GM19240 (cell line): Measurements from ENCODE around the gene NPTXR.

Experiments
- DNase-seq: peaks from one replicate; pipeline ENCODE4 v3.0.0; 2011; ENCODE audit warnings: low spot score; ENCODE audit not compliant: insufficient read length

Gene NPTXR

GRCh38 chr22:38843657-38844314 lies at the start of gene NPTXR:
NPTXR (minus strand) TSS chr22:38844028.
- no peak for DNase-seq

GRCh38 chr22:38891256-38891655 lies 47.4 kb upstream of the NPTXR start:
- no peak for DNase-seq

GRCh38 chr22:38890377-38890776 lies 46.5 kb upstream of the NPTXR start:
- no peak for DNase-seq

- DNase-seq: no peak
Observed at GRCh38 chr22:38886333-38886732, 42.5 kb upstream of the NPTXR start.

GRCh38 chr22:38882972-38883622 lies 39.3 kb upstream of the NPTXR start:
- no peak for DNase-seq

- DNase-seq: no peak
Observed at GRCh38 chr22:38881997-38882879, 38.4 kb upstream of the NPTXR start.

GRCh38 chr22:38881464-38881871 lies 37.6 kb upstream of the NPTXR start:
- DNase-seq: no peak

GRCh38 chr22:38879961-38880360 lies 36.1 kb upstream of the NPTXR start:
- no peak for DNase-seq

GRCh38 chr22:38879108-38879729 lies 35.4 kb upstream of the NPTXR start:
- DNase-seq: no peak

GRCh38 chr22:38878001-38878400 lies 34.2 kb upstream of the NPTXR start:
- DNase-seq: no peak

- DNase-seq: no peak
Observed at GRCh38 chr22:38874529-38875222, 30.8 kb upstream of the NPTXR start.

- no peak for DNase-seq
Observed at GRCh38 chr22:38873469-38874411, 29.9 kb upstream of the NPTXR start.

- no peak for DNase-seq
Observed at GRCh38 chr22:38872831-38873248, 29.0 kb upstream of the NPTXR start.

- peak; percentile 91 for DNase-seq
Observed at GRCh38 chr22:38872172-38872830, 28.5 kb upstream of the NPTXR start, which contains the start of gene CBX6. CBX6 (minus strand) TSS chr22:38872216; CDS start chr22:38872190, 26 bp downstream.

- DNase-seq: no peak
Observed at GRCh38 chr22:38871360-38872171, 27.7 kb upstream of the NPTXR start.

- DNase-seq: no peak
Observed at GRCh38 chr22:38870791-38871359, 27.0 kb upstream of the NPTXR start.

- DNase-seq: peak; percentile 66
Observed at GRCh38 chr22:38870312-38870741, 26.5 kb upstream of the NPTXR start.

GRCh38 chr22:38869663-38870062 lies 25.8 kb upstream of the NPTXR start:
- no peak for DNase-seq
